GM19452 (cell line): ENCODE results near the gene TRIM61.
"Not testable (repeated sequence)": the region's sequence is repeated elsewhere in the genome, so short reads cannot be mapped to it uniquely, and the experiment has no call there.

Source experiments
- ATAC-seq: cut with Tn5 transposase; IDR thresholded peaks from one replicate; pipeline ENCODE4 v1.9.1; 2021; ENCODE audit not compliant: unreplicated experiment

TRIM61 gene

DNA sequence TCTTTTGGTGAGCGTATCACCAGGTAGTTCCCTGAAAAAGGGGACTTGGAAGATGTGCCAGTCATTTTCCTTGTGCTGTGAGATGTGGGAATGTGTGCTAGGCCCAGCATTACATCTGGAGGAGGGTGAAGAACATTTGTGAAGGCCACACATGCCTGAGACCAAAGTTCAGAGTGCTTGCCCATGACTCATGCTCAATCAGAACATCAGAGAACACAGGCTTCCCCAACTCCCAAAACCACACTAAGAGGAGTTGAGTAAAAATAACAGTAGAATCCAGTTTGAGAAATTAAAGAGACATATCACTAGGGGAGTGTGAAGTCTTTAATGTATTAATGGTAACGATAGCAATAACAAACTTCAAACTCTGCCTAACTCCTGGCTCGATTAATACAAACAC lies 18.0 kb downstream of the TRIM61 start:
- ATAC-seq = not testable (repeated sequence)

DNA sequence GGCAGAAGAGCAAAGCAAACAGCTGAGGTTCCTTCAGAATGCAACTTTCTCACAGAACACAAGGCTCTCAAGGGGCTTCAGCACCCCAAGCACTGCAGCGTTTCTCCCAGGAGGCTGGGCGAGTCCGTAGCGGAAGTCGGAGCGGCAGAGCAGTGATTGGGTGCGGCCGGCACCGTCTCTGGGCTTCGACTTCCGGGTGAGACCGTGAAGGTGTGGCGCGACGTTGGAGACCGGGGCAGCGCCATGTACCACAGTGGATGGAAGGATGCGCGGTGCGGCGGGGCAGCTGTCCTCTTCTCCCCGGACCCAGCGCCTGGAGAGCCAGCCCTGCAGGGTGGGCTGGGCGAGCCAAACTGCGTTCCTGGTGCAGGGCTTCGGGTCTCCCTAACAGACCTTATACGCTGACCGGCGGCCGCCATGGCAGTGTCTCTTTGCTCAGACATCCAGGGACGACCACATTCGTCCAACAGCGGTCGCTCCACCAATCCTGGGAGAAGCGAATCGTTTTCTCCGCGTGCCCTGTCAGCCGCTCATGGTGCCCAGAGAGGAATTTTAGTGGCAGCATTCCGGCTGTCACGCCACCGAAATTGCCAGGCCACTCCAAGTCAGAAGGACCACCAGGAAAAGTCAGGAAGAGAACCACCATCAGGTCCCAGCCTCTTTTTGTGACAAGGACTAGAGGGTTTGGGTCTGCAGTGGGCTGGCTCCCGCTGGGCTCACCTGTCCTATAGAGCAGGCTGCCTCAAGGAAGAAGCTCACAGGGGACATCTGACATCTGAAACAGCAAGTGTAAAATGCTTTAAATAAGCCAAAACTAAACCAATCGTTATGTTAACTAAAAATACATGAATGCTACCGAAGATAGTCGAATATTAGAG lies 20.5 kb downstream of the TRIM61 start:
- peak; percentile 100 for ATAC-seq

DNA sequence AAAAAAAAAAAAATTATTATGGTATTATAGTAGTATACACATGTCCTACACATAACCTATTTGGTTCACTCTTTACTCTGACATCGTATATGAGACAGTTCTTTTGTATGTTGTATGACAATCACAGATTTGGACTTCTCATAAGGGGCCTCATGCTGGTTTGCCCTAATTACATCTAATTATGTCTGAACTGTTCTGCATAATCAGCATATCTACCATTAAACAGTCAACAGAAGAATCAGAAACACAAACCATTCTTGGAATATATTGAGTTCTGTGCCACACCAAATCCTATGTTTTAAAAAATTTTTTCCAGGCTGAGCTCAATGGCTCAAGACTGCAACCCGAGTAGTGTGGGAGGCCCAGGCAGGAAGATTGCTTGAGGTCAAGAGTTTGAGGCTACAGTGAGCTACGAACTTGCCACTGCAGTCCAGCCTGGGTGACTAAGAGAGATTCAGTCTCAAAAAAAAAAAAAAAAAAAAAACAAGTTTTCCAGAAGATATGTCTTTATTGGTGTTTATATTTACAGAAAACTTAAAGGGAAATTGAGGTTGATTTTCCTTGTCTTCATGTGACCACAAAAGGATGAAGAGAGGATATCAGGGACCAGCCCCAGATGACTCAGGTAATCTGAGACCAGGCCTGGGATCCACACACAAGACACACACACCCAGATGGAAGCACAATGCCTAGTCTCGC lies 22.2 kb downstream of the TRIM61 start:
- ATAC-seq = no peak

DNA sequence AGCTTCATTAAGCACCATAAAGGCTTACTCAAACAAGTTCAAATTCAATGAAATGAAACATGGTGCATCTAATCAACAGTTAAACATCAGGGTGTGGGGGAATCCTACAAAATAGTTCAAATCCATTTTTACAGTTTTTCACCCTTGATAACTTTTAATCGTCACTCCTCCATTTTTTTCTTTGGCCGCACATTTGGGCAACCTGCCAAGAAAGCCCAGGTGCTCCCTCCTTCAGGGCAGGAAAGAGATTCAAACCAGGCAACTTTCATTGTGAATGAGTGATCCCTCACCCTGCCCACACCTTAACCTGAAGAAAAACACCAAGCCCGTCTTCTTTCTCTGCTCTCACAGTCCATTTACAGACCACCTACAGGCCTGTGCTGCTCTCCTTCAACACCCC lies 24.9 kb downstream of the TRIM61 start:
- no peak for ATAC-seq

DNA sequence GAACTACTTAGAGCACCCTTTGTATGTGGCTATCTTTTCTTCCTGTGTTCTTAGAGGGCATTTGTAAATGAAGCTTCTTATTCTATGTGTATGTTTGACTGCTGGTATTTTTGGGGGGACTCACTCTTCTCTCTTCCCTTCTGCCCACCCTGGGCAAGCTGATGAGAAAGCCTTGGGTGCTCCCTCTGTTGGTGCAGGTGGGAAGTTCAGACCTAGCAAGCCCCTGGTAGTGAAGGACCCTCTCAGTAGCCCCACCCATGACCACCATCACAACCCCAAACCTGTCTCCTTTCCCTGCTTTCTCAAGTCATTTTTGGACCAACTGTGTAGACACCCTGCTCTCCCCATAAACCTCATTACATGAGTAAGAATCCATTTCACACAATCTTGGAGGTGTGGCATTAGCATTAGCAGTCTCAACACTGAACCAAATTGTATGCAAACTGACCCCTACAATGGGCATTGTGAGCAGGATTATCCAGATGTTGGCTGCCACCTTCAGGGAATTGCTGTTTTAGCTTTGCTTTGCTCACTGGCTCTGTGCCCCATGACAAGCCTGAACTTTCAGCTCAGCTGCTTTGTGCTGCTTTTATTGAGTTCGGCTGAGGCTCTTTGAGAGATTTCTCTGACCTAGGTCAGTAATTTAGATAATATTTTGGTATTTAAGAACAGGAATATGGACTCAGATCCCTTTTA lies 27.9 kb downstream of the TRIM61 start:
- ATAC-seq = no peak

DNA sequence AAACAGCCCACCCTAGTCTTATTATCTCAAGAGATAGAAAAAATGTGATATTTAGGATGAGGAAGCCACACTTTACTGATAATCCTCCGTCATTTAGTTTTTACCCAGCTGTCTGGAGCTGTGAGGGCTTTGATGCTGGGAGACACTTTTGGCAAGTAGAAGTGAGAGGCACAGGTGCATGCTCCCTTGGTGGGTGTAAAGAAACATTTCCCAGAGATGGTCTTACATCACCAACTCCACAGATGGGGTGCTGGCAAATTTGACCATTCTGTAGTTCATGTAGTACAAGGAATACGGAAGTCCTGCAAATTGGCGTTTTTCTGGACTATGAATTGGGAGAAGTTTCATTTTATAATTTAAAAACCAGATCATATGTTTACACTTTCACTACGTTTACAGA lies 28.5 kb downstream of the TRIM61 start:
- ATAC-seq = no peak

DNA sequence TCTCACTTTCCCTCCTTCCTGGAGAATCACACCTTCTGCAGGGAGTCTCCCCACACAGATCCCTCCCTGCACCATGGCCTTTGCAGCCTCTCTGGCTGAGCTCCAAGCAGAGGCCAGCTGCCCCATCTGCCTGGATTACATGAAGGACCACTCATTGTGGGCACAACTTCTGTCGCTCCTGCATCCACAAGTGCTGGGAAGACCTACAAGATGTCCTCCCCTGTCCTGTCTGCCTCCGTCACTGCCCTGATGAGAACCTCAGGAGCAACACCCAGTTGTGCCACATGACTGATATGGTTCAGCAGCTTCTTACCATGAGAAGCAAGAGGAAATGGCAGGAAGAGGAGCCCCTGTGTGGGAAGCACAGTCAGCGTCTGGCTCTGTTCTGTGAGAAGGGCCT lies 29.5 kb downstream of the TRIM61 start:
- ATAC-seq = not testable (repeated sequence)

DNA sequence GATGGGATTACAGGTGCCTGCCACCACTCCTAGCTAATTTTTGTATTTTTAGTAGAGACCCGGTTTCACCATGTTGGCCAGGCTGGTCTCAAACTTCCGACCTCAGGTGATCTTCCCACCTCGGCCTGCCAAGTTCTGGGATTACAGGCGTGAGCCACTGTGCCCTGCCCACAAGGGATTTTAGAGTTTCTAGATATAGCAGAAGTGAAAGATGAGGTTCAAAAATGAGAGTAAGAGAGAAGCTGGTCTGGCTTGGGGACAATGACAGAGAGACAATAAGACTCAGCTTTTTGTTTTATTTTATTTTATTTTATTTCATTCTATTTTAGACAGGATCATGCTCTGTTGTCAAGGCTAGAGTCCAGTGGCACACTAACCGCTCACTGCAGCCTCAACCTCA lies 30.6 kb downstream of the TRIM61 start:
- ATAC-seq = no peak

DNA sequence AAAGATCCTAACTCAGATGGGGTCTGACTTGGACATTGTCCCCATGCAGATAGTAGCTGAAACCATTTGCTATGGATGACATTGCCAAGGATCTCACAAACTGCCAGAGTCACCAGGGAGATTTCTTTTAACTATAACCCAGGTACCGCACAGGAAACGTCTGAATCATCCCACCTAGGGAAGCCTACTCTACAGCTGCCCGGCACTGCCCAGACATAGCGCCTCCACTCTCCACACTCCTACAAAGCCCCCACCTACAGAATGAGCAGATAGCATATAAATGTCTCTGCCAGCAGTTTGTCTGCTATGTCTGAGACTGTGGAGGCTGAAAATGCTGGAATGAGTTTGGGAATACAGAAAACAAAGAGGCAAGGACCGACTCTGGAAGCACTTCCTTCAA lies 32.3 kb downstream of the TRIM61 start:
- ATAC-seq = no peak

DNA sequence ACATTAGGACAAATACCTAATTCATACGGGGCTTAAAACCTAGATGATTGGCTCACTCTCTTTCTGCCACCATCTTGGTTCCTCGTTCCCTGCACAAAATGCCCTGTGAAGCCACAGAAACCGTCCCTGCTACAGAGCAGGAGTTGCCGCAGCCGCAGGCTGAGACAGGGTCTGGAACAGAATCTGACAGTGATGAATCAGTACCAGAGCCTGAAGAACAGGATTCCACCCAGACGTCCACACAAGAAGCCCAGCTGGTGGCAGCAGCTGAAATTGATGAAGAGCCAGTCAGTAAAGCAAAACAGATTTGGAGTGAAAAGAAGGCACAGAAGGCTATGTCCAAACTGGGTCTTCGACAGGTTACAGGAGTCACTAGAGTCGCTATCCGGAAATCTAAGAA lies 34.3 kb downstream of the TRIM61 start:
- ATAC-seq = no peak

DNA sequence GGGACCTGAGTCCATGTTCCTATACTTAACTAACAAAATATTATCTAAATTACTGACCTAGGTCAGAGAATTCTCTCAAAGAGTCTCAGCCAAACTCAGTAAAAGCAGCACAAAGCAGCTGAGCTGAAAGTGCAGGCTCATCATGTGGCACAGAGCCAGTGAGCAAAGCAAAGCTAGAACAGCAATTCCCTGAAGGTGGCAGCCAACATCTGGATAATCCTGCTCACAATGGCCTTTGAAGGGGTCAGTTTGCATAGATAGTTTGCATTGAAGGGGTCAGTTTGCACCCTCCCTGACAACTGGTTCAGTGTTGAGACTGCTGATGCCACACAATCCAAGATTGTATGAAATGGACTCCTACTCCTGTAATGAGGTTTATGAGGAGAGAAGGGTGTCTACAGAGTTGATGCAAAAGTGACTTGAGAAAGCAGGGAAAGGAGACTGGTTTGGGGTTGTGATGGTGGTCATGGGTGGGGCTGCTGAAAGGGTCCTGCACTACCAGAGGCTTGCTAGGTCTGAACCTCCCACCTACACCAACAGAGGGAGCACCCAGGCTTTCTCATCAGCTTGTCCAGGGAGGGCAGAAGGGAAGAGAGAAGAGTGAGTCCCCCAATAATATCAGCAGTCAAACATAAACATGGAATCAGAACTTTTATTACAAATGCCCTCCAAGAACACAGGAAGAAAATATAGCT lies 39.7 kb downstream of the TRIM61 start:
- ATAC-seq = peak; percentile 41

DNA sequence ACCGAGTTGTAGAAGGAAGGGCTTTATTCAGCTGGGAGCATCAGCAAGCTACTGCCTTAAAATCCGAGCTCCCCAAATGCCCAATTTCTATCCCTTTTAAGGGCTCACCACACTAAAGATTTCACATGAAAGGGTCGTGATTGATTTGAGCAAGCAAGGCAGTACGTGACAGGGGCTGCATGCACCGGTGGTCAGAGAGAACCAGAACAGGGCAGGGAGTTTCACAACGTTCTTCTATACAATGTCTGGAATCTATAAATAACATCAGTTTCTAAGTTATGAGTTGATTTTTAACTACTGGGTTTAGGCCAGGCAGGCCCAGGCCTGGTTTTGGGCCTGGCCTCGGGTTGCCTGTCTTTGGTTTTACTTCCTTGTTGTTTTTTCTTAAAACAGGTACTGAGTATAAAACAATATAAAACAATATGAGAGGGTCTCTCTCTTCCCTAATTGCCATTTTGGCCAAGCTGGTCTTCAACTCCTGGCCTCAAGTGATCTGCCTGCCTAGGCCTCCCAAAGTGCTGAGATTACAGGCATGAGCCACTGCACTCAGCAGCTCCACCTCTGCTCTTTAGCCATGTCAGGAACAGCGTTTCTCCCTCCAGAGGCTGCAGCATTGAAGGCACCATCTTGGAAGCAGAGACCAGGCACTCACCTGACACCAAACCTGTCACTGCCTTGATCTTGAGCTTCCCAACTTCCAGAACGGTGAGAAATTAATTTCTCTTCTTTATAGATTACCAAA lies 41.4 kb downstream of the TRIM61 start:
- peak; percentile 72 for ATAC-seq

DNA sequence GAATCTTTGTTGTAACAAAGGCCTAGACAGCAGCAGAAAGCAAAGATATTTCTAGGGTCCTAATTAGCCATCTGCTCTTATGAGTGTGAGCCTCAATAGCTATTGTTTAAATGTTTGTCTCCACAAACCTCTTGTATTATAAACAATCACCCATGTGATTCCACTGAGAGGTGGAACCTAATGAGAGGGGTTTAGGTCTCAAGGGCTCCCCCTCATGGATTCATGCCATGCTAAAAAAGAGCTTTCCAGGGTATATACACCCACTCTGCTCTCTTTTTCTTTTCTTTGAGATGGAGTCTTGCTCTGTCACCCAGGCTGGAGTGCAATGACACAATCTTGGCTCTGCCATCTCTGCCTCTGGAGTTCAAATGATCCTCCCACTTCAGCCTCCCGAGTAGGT lies 42.1 kb downstream of the TRIM61 start:
- peak; percentile 54 for ATAC-seq

DNA sequence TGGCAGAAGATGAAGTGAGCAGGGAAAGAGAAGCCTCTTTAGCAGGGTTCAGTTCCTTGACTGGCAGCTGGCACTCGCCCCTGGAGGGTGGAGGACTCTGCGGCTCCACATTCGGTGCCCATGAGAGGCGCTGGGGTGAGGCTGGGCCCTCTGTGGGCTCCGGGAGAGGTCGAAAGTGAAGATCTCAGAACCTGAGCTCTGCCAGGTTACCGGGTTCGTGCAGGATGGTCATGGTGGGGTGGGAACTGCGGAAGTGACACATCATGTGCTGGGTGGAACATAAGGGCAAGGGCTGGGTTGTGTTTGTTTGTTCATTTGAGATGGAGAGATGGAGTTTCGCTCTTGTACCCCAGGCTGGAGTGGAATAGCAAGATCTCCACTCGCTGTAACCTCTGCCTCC lies 44.2 kb downstream of the TRIM61 start:
- no peak for ATAC-seq

DNA sequence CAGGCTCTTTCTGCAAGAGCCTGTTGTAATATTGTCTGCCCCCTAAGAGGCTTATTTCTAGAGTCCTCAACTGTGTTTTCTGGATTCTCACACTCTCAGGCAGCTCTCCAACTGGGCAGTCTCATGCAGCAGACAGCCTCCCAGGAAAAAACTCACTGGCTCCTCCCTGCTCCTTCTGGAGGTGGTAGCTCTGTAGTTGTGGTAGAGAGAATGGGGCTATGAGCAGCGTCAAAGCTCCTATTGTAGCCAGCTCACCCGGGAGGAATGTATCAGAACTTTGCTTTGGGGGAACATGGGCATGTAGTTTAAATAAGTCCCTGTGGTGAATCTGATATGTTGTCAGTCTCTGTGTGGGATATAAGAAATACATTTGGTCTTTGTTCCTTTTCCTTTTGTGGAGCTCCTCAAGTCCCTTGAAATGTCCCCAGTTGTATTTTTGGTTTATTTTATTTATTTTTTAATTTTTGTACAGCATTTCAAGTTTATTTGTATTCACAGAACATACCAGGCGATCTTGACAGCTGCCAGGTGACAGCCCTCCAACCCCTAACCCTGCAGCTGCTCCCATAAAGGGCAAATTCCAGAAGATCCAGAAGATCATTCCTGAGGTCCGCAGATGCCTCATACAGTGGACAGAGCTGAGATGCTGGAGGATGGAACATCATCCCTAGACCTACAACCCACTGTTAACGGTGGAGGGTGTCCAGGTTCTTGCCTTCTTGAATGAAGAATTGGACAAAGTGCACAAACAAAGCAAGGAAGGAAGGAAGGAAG lies 45.7 kb downstream of the TRIM61 start:
- ATAC-seq = no peak

DNA sequence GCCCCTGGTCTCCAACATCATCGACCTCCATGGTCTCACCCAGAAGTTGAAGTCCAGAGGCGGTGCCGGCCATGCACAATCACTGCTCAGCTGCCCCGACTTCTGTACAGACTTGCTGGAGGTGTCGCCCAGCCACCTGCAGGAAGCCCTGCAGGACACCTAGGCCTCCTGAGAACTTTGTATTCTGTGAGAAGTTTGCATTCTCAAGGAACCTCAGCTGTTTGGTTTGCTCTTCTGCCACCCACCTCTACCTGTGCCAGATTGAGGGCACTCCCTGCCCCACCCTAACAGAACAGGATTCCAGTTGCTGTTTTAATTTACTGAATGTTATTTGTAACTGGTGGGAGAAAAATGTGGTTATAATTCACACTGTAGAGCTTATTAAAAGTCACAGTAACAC lies 46.8 kb downstream of the TRIM61 start:
- no peak for ATAC-seq

DNA sequence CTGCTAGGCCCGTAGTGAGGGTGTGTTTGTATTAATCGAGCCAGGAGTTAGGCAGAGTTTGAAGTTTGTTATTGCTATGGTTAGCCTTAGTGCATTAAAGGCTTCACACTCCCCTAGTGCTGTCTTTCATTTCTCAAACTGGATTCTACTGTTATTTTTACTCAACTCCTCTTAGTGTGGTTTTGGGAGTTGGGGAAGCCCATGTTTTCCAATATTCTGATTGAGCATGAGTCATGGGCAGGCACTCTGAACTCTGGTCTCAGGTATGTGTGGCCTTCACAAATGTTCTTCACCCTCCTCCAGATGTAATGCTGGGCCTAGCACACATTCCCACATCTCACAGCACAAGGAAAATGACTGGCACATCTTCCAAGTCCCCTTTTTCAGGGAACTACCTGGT lies 50.4 kb downstream of the TRIM61 start:
- ATAC-seq = not testable (repeated sequence)

DNA sequence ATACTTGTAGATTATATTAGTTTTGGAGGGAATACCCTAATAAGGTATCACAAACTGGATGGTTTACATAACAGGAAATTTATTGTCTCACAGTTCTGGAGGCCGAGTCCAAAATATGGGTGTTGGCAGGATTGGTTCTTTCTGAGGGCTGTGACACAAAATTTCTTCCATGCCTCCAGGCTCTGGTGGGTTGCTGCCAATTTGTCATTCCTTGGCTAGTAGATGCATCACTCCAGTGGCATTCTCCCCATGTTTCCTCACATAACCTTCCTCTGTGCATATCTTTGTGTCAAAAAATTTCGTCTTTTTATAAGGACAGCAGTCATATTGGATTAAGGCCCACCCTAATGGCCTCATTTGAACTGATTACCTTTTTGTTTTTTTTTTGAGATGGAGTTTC lies 51.2 kb downstream of the TRIM61 start:
- no peak for ATAC-seq

DNA sequence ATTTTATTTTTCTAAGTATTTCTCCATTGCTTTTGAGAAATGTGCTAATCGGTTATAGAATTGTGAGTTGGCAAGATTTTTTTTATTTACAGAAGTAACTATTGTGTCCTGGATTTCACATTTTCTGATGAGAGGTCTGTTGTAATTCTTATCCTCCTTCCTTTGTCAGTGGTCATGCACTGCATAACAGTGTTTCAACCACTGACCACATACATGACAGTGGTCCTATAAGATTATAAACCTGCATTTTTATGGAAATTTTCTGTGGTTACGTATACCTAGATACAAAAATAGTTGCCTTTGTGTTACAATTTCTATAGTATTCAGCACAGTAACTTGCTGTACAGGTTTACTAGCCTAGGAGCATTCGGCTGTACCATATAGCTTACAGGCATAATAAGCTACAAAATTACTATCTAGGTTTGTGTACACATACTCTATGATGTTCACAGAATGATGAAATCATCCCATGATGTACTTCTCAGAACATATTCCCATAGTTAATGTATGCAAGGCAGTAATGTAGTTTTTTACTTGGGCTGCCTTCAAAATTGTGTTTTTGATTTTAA lies 52.7 kb downstream of the TRIM61 start:
- no peak for ATAC-seq
